GM21390 (cell line): Measurements from ENCODE around the gene RELT.
"Not testable (repeated sequence)": the region's sequence is repeated elsewhere in the genome, so short reads cannot be mapped to it uniquely, and the experiment has no call there.

Experiments
- ATAC-seq: cut with Tn5 transposase; IDR thresholded peaks from one replicate; pipeline ENCODE4 v1.9.1; 2021; ENCODE audit not compliant: unreplicated experiment

The RELT gene

GRCh38 chr11:73428227-73428626 is 52.0 kb downstream of the RELT start:
- ATAC-seq, result no peak

DNA sequence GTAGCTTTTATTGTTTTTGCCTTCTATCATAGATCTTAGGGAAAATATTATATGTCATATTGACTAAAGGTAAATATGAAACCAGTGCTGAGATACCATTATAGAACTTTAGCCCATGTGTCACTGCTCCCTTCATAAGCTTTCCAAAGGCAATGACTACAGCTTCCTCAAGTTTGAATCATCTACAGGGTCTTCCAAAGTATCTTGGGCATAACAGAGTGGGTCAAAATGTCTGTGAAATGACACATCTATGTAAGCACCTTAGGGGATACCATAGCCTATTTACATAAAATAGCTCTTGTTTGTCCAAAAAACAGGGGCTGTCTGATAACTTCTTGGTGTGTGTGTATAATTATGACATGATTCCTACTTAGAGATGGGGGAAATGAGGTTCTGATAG is 52.5 kb downstream of the RELT start:
- ATAC-seq, result no peak

- no peak for ATAC-seq
Observed at GRCh38 chr11:73429121-73429750, 53.0 kb downstream of the RELT start.

- ATAC-seq, result no peak
Observed at GRCh38 chr11:73430326-73430725, 54.1 kb downstream of the RELT start.

GRCh38 chr11:73431396-73431795 is 55.2 kb downstream of the RELT start:
- no peak for ATAC-seq

GRCh38 chr11:73436859-73437258 is 60.7 kb downstream of the RELT start:
- ATAC-seq, result not testable (repeated sequence)

DNA sequence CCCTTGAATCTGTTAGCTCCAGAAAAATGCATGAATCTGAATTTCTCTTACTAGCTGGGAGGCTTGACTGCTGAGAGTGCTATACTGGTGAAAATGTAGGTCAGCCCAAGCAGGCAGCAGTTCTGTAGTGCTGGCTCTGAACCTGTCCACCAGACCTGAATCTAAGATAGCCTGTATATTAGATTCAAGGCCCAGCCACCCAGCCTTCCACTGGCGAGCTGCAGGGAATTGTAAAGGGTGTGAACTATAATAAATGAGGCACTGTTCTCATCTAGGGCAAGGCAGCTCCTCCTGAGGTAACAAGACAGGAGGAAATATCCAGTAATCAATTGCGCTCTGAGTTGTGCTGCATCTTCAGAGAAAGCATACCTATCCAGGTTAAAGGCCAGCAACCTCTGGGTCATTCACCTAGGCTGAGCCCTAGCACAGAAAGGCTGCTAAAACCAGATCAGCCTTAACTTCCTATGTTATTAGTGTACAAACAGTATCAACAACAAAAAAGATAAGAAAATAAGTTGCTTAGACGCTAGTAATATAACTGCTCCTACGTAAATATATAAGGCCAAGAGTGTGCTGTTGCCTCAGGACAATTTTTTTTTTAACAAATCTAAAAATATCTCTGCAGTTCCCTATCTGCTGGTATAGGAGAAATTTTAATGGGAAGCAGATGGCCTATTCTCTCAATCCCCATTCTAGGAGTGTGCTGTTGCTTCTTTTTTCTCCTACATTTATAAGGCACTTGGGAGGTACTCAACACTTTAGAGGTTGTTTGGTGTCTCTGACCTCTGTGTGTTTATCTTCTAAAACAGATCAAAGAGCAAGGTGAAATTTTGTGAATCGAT is 63.0 kb downstream of the RELT start:
- no peak for ATAC-seq

DNA sequence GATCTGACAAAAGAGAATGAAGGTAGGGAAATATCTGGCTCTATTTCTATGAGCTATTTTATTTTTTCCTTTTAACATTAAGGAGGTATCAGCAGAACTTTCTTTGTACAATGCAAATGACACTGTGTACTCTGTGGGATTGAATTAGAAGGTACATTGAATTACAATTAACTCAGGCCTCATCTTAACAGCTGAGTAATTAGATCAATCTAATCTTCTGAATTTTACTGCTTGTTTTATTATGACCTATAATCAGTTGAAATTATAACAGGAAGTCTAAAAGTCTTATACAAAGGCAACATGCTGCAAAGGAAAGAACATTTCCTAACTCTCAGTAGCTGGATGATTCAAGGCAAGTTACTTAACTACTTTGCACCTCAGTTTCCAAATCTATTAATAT is 69.8 kb downstream of the RELT start:
- no peak for ATAC-seq

DNA sequence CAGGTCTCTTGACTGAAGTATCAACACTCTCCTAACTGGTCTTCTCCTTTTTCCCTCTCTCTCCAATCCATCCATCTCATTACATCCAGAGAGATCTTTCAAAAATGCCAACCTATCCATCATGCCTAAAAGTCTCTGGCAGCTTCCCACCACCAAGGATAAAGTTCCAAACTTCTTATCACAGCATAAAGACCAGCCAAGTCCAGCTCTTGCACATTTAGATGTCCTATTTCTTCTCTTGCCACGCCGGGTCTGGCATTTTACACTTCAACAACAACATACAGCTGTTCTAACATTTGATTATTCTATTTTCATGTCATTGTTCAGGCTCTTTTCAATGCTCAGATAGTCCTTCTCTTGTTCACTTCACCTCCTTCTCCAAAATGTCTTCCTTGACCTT is 70.6 kb downstream of the RELT start:
- ATAC-seq, result no peak
